GM21360 (cell line): ENCODE data around the gene SLC7A7.
"Not testable (repeated sequence)": the region's sequence is repeated elsewhere in the genome, so short reads cannot be mapped to it uniquely, and the experiment has no call there.

Experiments
- ATAC-seq: cut with Tn5 transposase; IDR thresholded peaks from one replicate; pipeline ENCODE4 v1.9.1; 2021; ENCODE audit warnings: mild to moderate bottlenecking, moderate library complexity; ENCODE audit not compliant: unreplicated experiment

SLC7A7 gene

DNA sequence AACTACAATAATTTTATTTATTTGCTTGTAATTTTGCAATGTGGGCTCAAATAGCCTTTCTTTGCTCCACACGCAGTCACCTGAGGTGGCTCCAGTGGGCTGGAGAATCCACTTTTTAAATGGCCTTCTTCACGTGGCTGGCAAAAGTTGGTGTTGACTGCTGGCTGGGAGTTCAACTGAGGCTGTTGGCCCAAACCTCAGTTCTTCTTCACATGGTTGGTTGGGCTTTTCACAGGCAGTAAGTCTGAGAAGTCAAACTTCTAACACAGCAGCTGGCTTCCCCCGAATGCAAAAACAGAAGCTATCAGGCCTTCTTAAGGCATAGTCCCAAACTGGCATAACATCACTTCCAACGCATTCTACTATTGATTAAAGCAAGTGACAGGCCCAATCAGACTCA is 50.9 kb downstream of the SLC7A7 start:
- no peak for ATAC-seq

DNA sequence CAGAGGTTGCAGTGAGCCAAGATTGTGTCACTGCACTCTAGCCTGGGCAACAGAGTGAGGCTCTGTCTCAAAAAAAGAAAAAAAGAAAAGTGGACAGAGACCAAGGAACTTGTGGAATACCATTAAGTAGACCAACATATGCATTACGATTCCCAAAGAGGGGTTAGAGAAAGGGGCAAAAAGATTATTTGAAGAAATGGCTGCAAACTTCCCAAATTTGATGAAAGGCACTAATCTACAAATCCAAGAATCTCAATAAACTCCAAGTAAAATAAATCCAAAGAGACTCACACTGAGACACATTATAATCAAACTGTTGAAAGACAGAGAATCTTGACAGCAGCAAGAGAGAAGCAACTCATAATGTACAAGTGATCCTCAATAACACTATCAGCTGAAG is 53.5 kb downstream of the SLC7A7 start:
- ATAC-seq: no peak

DNA sequence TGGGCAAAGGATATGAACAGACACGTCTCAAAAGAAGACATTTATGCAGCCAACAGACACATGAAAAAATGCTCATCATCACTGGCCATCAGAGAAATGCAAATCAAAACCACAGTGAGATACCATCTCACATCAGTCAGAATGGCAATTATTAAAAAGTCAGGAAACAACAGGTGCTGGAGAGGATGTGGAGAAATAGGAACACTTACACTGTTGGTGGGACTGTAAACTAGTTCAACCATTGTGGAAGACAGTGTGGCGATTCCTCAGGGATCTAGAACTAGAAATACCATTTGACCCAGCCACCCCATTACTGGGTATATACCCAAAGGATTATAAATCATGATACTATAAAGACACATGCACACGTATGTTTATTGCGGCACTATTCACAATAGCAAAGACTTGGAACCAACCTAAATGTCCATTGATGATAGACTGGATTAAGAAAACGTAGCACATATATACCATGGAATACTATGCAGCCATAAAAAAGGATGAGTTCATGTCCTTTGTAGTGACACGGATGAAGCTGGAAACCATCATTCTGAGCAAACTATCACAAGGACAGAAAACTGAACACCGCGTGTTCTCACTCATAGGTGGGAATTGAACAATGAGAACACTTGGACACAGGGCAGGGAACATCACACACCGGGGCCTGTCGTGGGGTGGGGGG is 57.1 kb downstream of the SLC7A7 start:
- not testable (repeated sequence) for ATAC-seq

DNA sequence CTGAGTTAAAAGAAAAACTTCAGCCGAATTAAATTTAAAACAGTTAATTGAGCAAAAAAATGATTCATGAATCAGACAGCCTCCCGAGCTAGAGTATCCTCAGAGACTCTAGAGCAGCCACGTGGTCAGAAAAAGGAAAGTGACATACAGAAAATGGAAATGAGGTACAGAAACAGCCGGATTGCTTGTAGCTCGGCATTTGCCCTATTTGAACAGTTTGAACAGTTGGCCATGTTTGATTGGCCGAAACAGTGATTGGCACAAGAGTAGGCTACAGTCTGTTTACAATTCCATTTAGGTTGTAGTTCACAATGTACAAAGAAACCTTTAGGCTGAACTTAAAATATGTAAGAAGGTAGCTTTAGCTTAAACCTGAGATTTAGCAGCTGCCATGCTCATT is 61.6 kb downstream of the SLC7A7 start:
- no peak for ATAC-seq

DNA sequence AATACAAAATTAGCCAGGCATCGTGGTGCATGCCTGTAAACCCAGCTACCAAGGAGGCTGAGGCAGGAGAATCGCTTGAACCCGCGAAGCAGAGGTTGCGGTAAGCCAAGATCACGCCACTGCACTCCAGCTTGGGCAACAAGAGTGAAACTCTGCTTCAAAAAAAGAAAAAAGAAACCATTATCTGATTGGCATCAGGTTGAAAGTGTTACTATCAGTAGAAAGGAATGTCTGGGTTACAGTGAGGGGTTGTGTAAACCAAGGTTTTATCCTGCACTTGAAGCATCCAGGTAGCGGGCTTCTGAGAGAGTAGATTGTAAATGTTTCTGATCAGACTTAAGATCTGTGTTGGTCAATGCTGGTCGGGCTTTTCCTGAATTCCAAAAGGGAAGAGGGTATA is 62.8 kb downstream of the SLC7A7 start:
- no peak for ATAC-seq

DNA sequence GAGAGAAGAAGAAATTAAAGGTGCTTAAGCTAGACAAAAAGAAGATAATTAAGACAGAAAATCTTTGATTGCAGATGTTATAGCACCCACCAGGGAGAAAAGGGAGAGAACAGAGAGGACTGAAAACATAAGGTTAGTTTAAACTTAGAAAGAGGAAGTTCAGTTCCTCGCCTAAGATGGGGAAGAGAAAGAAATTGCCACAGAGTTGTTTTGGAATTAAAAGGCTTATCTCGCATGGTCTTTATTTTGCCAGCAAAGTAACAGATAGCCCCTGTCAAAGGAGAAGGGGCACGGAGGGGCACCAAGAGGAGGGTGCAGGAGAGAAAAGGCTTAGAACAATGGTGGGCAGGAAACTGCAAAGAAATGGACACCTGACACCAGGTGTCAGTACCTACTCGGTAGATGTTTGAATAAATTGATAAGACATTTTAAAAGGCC is 66.6 kb downstream of the SLC7A7 start:
- no peak for ATAC-seq

DNA sequence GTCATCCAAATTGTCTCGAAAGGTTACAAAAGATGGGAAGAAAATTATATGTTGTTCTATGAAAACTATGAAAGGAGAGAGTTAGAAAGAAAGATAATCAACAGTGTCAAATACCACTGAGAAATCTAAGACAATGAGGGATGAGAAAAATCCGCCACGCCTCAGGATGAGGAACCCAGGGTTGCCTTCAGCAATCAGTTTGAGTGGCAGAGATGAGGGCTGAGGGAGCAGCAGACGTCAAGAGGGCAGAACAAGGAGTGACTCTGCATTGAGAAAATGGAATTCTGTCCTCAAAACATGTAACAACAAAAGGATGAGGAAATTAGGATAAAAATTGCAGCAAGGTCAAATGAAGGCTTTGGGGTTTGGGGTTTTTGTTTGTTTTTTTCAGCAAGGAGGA is 67.0 kb downstream of the SLC7A7 start:
- no peak for ATAC-seq

DNA sequence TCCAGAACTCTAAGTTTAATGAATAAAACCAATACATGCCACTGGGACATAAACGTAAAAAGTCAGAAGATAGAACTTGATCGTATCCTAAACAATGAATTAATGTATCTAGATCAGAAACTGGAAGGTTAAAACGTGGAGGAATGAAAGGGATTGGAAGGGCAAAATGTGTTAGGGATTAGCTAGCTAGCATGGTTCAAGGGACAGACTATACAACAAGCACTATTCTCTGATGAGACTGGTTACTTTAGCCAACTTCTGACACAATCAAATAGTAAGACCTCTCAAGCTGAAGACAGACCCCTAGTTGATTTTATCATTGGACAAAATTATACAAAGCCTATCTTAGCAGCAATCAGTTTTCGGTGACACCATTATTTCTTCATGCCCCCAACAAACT is 67.5 kb downstream of the SLC7A7 start:
- no peak for ATAC-seq

DNA sequence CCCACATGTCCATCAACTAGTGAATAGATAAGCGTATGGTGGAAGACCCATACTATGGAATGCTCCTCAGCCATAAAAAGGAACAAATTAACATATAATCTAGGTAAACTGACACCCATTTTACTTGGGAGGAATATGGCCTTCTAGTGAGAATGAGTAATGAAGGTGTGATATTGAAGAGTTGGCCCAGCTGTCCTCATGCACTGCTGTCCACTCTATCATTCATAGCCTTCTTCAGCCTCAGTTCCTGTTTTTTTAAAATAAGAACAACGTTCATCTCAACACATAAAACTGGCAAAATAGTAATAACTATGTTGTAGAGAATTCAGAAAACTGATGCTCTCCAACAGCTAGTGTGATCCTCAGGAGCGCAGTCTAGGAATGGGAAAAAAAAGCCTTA is 75.2 kb downstream of the SLC7A7 start:
- ATAC-seq: no peak

DNA sequence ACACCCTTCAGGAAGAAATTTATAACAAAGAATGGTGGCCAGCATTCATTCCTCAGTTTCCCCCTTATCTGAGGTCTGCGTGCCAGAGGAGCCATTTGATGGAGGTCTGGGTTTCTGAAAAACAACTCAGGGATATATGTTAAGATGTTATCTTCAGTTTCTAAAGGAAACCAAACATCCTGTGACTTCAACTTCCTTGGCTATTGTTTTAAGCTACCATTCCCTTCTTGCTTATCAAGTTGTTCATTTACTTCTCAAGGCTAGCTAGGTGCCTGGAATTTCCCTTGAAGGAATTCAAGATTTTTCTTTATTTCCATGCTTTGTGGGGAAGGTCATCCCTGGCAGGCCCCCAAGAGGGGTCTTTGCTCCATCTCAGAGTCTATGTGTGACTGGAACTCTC is 75.8 kb downstream of the SLC7A7 start:
- no peak for ATAC-seq

DNA sequence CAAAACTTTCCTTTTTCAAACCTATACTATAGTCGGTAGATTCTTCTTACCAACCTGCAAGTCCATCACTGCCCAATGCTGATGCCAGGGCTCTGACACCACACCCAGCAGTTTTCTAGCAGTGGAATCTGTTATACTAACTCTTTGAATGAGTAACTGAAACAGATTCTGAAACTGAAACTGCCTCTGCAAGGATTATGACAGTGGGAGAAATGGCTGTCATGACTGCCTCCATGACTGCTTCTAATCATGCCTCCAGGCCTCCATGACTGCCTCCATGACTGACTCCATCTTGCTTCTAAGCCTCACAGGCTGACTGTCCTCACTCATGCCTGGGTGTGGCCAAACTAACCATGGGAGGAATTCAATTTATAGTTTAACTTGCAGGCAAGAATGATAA is 78.2 kb downstream of the SLC7A7 start:
- ATAC-seq: peak; percentile 49

DNA sequence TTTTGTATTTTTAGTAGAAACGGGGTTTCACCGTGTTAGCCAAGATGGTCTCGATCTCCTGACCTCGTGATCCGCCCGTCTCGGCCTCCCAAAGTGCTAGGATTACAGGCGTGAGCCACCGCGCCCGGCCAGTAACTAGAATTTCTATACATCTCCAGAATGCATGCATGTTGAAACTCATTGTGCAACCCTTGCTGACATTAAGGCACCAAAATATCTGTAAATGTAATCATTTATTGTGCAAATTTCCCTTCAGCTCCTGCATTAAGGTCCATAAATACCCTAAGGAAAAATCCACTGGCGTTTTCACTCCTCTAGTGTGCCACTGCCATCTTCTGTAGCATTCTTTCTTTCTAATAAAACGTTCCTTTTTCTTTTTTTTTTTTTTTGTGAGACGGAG is 78.9 kb downstream of the SLC7A7 start:
- not testable (repeated sequence) for ATAC-seq

DNA sequence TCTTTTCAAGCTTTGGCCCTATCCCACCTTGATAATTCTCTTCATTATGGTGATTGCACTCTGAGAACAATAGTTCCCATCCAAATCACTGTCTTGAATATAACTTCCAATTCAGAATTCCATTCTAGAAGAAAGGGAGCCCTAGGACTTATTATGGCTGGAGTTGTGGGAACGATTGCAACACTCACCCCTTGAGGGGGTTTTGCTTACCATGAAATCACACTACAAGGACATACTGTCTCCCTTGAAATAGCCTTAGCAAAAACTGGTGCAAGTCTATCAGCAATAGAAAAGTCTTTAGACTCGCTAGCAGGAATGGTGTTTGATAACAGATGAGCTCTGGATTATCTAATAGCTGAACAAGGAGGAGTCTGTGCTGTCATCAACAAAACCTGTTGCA is 80.1 kb downstream of the SLC7A7 start:
- ATAC-seq: no peak

DNA sequence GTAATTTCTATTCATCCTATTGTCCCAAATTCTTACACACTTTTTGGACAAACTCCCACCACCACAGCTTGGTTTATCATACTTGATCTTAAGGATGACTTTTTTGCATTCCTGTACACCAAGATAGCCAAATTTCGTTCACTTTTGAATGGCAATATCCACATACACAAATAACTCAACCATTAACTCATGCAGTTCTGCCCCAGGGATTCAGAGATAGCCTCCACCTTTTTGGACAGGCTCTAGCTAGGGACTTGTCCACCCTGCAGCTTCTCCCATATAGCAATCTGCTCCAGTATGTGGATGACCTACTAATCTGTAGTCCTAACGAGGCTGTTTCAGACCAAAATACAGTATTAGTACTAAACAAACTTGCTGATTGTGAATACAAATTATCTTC is 81.4 kb downstream of the SLC7A7 start:
- no peak for ATAC-seq

DNA sequence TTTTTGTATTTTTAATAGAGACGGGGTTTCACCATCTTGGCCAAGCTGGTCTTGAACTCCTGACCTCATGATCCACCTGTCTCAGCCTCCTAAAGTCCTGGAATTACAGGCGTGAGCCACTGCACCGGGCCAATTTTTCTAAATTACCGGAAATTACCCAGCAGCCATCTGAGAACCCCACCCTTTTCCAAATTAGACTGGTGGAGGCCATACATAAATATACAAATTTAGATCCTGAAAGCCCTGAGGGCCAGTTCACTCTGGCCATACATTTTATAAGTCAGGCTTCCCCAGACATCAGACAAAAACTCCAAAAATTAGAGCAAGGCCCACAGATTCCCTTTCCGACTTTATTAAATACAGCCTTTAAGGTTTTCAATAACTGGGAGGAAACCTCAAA is 83.2 kb downstream of the SLC7A7 start:
- ATAC-seq: not testable (repeated sequence)

DNA sequence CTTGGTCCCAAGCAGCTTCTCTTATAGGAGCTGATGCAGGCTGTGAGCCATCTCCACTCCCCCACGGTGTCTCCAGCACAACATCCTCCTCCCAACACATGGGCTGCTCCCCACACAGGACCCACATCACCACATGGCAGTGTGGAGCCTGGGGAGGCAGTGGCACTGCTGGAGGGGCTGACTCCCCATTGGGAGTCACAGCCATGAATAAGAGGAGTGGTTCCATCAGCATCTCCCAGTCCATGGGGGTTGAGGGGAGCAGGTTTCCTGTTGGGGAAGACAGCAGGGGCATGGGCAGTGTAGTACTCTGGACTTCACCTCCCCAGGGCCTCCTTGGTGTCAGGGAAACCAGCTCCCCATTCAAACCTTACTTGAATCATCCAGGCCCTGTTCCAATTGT is 89.2 kb downstream of the SLC7A7 start:
- ATAC-seq: no peak

DNA sequence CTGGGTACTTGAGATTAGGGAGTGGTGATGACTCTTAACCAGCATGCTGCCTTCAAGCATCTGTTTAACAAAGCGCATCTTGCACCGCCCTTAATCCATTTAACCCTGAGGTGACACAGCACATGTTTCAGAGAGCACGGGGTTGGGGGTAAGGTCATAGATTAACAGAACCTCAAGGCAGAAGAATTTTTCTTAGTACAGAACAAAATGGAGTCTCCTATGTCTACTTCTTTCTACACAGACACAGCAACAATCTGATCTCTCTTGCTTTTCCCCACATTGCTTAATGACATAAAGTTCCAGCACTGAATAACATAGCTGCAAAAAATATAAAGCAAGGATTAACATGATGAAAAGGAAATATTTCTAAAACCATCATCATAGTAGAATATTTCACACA is 89.9 kb downstream of the SLC7A7 start:
- not testable (repeated sequence) for ATAC-seq

DNA sequence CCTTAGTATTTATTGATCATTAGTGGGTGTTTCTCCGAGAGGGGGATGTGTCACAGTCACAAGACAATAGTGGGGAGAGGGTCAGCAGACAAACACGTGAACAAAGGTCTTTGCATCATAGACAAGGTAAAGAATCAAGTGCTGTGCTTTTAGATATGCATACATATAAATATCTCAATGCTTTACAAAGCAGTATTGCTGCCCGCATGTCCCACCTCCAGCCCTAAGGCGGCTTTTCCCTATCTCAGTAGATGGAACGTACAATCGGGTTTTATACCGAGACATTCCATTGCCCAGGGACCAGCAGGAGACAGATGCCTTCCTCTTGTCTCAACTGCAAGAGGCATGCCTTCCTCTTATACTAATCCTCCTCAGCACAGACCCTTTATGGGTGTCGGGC is 90.4 kb downstream of the SLC7A7 start:
- not testable (repeated sequence) for ATAC-seq

DNA sequence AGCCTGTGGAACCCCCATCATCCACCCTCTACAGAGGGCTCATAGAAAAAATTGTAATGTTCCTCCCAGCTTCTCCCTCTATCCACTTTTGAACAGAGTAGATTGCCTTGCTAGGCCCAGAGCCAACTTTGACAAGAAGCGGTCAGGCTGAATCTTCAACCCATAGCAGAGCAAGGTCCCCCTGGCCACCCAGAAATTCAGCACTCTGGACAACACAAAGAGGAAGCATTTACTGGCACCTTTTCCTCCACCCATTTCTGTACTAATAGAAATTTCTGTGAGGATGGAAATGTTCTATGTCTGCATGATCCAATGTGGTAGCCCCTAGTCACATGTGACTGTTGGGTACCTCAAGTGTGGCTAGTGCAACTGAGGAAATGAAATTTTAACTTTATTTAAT is 91.4 kb downstream of the SLC7A7 start:
- ATAC-seq: no peak
